ENCODE measurements around the gene MYO1E.
"Not testable (repeated sequence)": the region's sequence is repeated elsewhere in the genome, so short reads cannot be mapped to it uniquely, and the experiment has no call there.

MYO1E gene

DNA sequence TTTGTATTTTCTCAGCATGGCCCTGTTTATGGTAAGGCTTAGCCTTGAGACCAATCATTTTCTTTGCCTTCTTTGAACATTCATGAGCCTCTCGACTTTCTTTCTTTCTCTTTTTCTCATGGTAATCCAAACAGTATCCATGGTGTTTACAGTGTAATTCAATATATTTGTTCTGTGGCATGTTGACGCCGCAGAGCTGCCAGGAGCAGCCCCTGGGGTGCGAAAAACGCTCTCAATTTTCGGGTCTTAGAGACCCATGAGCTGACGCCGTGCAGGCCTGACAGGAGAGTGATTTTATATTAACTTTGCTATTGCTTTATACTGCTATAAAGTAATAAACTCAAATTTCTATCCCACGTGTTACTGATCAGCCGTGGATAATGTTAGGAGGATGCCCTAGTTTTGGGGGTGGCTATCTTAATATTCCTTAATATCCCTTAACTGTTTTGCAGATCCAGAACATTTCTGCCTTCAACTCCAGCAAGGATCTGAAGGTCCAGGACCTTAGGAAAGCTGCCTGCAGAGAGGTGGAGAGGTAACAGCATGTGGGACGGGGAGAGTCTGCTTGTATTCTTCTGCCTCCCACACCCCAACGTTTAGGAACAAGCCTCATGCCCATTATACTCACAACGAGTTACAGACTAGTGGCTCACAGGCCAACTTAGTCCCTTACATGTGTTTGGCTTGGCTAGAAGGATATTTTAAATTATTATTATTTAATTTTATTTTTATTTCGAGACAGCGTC lies 29.3 kb upstream of the MYO1E start:
- TF ChIP-seq CTCF (IDR thresholded peaks at IDR 0.05; ENCODE audit: low read depth, low read length) = no peak
- H3K36me3 ChIP-seq = no peaks in the 10 kb centered on the region
- H3K27me3 ChIP-seq (ENCODE audit: insufficient read depth, low read depth, severe bottlenecking) = no peaks in the 10 kb centered on the region
- DNase-seq = no peak
- no peak overlapping the region for H3K4me3 ChIP-seq (ENCODE audit: low read depth, low read length)
- H3K27ac ChIP-seq = no peak overlapping the region
- no peaks in the 10 kb centered on the region for H3K9me3 ChIP-seq (ENCODE audit: severe bottlenecking)

DNA sequence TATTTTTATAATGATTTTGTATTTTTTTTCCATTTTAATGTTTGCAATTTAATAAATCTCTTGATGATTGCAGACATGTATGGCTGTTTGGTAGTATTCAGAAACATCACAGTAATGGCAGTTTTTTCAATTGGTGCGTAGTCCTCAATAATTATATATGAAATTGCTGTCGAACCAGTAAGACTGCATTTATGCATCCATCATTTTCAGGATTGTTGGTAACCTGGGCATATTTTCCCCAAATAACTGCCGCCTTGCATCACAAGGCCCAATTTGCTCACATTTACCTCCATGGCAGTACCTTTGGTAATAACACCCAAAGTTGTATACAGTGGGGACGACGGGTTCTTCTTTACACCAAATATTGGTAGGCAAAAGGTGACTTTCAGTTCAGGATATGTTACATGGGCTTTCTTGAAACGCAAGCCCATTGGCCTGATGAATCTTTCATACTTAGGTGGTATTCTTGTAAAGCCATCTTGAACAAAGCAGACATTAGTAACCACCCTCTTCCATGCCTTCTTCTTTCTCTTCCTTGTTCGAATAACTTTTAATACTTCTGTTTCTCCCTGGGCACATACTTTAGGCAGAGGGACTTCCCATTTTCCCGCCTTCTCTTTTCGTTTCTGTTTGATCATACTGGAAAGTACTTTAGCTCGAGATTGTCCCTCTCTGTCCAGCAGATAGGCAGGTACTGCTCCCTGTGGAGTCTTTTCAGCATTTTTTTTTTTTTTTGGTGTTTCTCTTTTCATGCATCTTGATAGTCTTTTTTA lies 28.6 kb upstream of the MYO1E start:
- not testable (repeated sequence) for H3K36me3 ChIP-seq; H3K27ac ChIP-seq; H3K4me3 ChIP-seq (ENCODE audit: low read depth, low read length); H3K27me3 ChIP-seq (ENCODE audit: insufficient read depth, low read depth, severe bottlenecking); H3K9me3 ChIP-seq (ENCODE audit: severe bottlenecking); DNase-seq

DNA sequence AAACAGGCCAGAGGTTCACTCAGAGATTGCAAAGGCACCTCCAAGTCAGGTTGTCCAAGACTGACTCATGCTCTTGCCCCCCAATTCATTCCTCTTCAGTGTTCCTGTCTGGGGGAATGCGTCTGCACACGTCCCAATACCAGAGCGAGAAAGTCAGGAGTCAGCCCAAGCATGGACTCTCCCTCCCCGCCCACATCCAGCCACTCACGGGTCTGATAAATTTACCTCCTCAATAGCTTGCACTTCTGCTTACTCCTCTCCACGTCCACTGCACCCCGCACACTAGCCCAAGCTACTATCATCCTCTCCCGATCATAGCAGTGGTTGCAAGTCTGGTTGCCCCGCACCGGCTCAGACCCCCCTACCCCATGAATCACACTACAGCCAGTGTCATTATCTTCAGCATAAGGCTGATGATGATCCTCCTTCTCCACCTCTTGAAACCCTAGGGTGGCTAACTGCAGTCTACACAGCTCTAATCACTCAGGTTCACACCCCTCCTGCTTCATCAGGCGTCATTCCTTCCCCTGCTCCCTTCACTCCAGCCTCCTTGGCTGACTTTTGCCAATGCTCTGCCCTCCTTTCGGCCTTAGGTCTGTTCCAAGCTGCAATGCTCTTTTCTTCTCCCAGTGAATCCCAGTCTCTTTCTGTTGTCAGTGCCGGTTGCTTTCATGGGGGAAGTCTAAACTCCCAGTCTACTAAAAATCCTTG lies 27.6 kb upstream of the MYO1E start:
- no peak overlapping the region for H3K4me3 ChIP-seq (ENCODE audit: low read depth, low read length)
- H3K27me3 ChIP-seq (ENCODE audit: insufficient read depth, low read depth, severe bottlenecking) = no peaks in the 10 kb centered on the region
- no peak for DNase-seq
- no peak overlapping the region for H3K27ac ChIP-seq
- H3K9me3 ChIP-seq (ENCODE audit: severe bottlenecking) = no peaks in the 10 kb centered on the region
- H3K36me3 ChIP-seq = no peaks in the 10 kb centered on the region
- TF ChIP-seq CTCF (IDR thresholded peaks at IDR 0.05; ENCODE audit: low read depth, low read length) = no peak

- Histone ChIP-seq H3K27ac (no peak overlapping the region), H3K9me3 (ENCODE audit: severe bottlenecking) (no peaks in the 10 kb centered on the region), H3K4me3 (ENCODE audit: low read depth, low read length) (no peak overlapping the region), H3K27me3 (ENCODE audit: insufficient read depth, low read depth, severe bottlenecking) (no peaks in the 10 kb centered on the region), H3K36me3 (no peaks in the 10 kb centered on the region)
- no peak for TF ChIP-seq CTCF (IDR thresholded peaks at IDR 0.05; ENCODE audit: low read depth, low read length)
- DNase-seq = no peak
Observed at GRCh38 chr15:59399465-59400102, 26.9 kb upstream of the MYO1E start.

GRCh38 chr15:59398220-59398619 lies 25.5 kb upstream of the MYO1E start:
- no peak for DNase-seq
- Histone ChIP-seq H3K36me3 (no peaks in the 10 kb centered on the region), H3K4me3 (ENCODE audit: low read depth, low read length) (no peak overlapping the region), H3K9me3 (ENCODE audit: severe bottlenecking) (no peaks in the 10 kb centered on the region), H3K27ac (no peak overlapping the region), H3K27me3 (ENCODE audit: insufficient read depth, low read depth, severe bottlenecking) (no peaks in the 10 kb centered on the region)
- no peak for TF ChIP-seq CTCF (IDR thresholded peaks at IDR 0.05; ENCODE audit: low read depth, low read length)

GRCh38 chr15:59396679-59397078 lies 24.0 kb upstream of the MYO1E start:
- Histone ChIP-seq H3K4me3 (ENCODE audit: low read depth, low read length) (no peak overlapping the region), H3K27me3 (ENCODE audit: insufficient read depth, low read depth, severe bottlenecking) (no peaks in the 10 kb centered on the region), H3K27ac (no peak overlapping the region), H3K36me3 (no peaks in the 10 kb centered on the region), H3K9me3 (ENCODE audit: severe bottlenecking) (no peaks in the 10 kb centered on the region)
- no peak for DNase-seq
- no peak for TF ChIP-seq CTCF (IDR thresholded peaks at IDR 0.05; ENCODE audit: low read depth, low read length)
